AG04449 (cell line): ENCODE results near the gene HSPA12B.

Experiments used
- CTCF ChIA-PET: fragments of 350-600 bp; formaldehyde crosslinking; extraction: SDS; loops from one replicate; lab custom pipeline; 2021; ENCODE audit warnings: antibody characterized with exemption; lab: Yijun Ruan, JAX
- POLR2A ChIA-PET: fragments of 400-600, 350-600 bp; formaldehyde crosslinking; extraction: SDS; loops from one replicate; lab custom pipeline; 2020; ENCODE audit warnings: antibody characterized with exemption, inconsistent platforms; lab: Yijun Ruan, JAX
- DNase-seq: peaks from one replicate; pipeline ENCODE4 v3.0.0-alpha.2; 2010; ENCODE audit warnings: low read depth, low spot score
- H3K4me3 ChIP-seq: 2 replicates; pipeline ENCODE4 v1.5.1; 2011; ENCODE audit warnings: low read depth, mild to moderate bottlenecking, control low read depth, low read length
- CTCF ChIP-seq: IDR thresholded peaks from one replicate; pipeline ENCODE4 v1.5.1; 2011; ENCODE audit warnings: mild to moderate bottlenecking, moderate library complexity, low read length, control low read depth, inconsistent platforms; ENCODE audit not compliant: insufficient read depth; ENCODE audit errors: missing control alignments

HSPA12B gene

GRCh38 chr20:3783511-3784195, 51.2 kb downstream of the HSPA12B start:
- no peak for DNase-seq
- CTCF ChIA-PET, result interaction anchor here (1.1 to 11.6 kb wide), 6 partner anchors 16 to 105 kb away, joined by 3 to 255 read pairs (median 18); partner anchors contain the start of genes ADAM33, ADISSP and AP5S1
- POLR2A ChIA-PET, result no interaction called here
- no peak overlapping the region for H3K4me3 ChIP-seq
- no peak for TF ChIP-seq CTCF

- peak overlapping the region; percentile 80 for H3K4me3 ChIP-seq
These were observed 51.9 kb downstream of the HSPA12B start for GRCh38 chr20:3784216-3784853.

GRCh38 chr20:3784863-3785239, 52.4 kb downstream of the HSPA12B start:
- TF ChIP-seq CTCF, result no peak
- H3K4me3 ChIP-seq, result peak overlapping the region; percentile 80
- CTCF ChIA-PET, result interaction anchor here (2.2 to 11.6 kb wide), 6 partner anchors 10 to 106 kb away, joined by 9 to 255 read pairs (median 36); partner anchors contain the start of genes ADAM33, AP5S1 and CDC25B
- no peak for DNase-seq
- POLR2A ChIA-PET, result interaction anchor here (2.1 to 2.2 kb wide), 2 partner anchors 17 to 36 kb away, joined by 9 to 12 read pairs; partner anchors contain the start of genes ADISSP and AP5S1

More at GRCh38 chr20:3784216-3784853, 51.9 kb downstream of the HSPA12B start:
- ChIA-PET POLR2A (no interaction called here), CTCF (interaction anchor here (1.1 to 11.6 kb wide), 9 partner anchors 11 to 106 kb away, joined by 3 to 255 read pairs (median 21); partner anchors contain the start of genes ADAM33, ADISSP, AP5S1 and CDC25B)
- no peak for TF ChIP-seq CTCF
- no peak for DNase-seq

- ChIA-PET POLR2A (interaction anchor here (1.1 to 2.2 kb wide), 6 partner anchors 10 to 109 kb away, joined by 3 to 12 read pairs (median 7); partner anchors contain the start of genes ADISSP, AP5S1 and CDC25B), CTCF (interaction anchor here (1.2 to 11.6 kb wide), 11 partner anchors 8 to 107 kb away, joined by 3 to 255 read pairs (median 17); partner anchors contain the start of genes ADAM33, ADISSP, AP5S1 and CDC25B)
- no peak for TF ChIP-seq CTCF
- no peak for DNase-seq
- H3K4me3 ChIP-seq, result peak overlapping the region; percentile 80
These were observed 53.0 kb downstream of the HSPA12B start for GRCh38 chr20:3785240-3786125.

GRCh38 chr20:3786126-3786484, 53.6 kb downstream of the HSPA12B start:
- ChIA-PET POLR2A (interaction anchor here (1.0 to 2.2 kb wide), 7 partner anchors 10 to 109 kb away, joined by 3 to 12 read pairs (median 5); partner anchors contain the start of genes ADAM33, ADISSP, AP5S1 and CDC25B), CTCF (interaction anchor here (0.6 to 11.6 kb wide), 11 partner anchors 9 to 107 kb away, joined by 3 to 255 read pairs (median 17); partner anchors contain the start of genes ADAM33, ADISSP, AP5S1 and CDC25B)
- DNase-seq, result no peak
- H3K4me3 ChIP-seq, result peak overlapping the region; percentile 80
- peak; percentile 1 for TF ChIP-seq CTCF
